CD8-positive, alpha-beta memory T cell (primary cell): ENCODE results near the gene ID3. TPM values are rescaled to one million over a fixed set of nuclear protein-coding genes. Genes with fewer than 3 reads are reported as not detected.
"Not testable (repeated sequence)": the region's sequence is repeated elsewhere in the genome, so short reads cannot be mapped to it uniquely, and the experiment has no call there.

Experiments used
- CTCF ChIA-PET: fragments of 350-600 bp; sonication (Branson Sonifier 250); formaldehyde crosslinking; loops from one replicate; lab custom pipeline; 2021; ENCODE audit warnings: antibody characterized with exemption; lab: Charles Lee
- POLR2A ChIA-PET: fragments of 350-600 bp; sonication (Branson Sonifier 250); formaldehyde crosslinking; loops from one replicate; lab custom pipeline; 2021; ENCODE audit warnings: antibody characterized with exemption; lab: Charles Lee
- DNase-seq, 5 donors: peaks; one replicate each; pipeline versions ENCODE4 v3.0.0 to v3.0.0-alpha.2; 2020 to 2022; ENCODE audit warnings: mixed read lengths in 1 of 5
- H3K27ac ChIP-seq: one replicate; pipeline ENCODE4 v1.7.0; 2013; ENCODE audit warnings: low read depth, mild to moderate bottlenecking, low read length, moderate library complexity
- H3K27me3 ChIP-seq: 2 replicates; pipeline ENCODE4 v1.7.0; 2013; ENCODE audit warnings: low read length, mild to moderate bottlenecking; ENCODE audit not compliant: insufficient read depth, poor library complexity, severe bottlenecking
- H3K36me3 ChIP-seq: 2 replicates; pipeline ENCODE4 v1.7.0; 2013; ENCODE audit warnings: mild to moderate bottlenecking, low read length, moderate library complexity; ENCODE audit not compliant: insufficient read depth
- H3K4me1 ChIP-seq: 2 replicates; pipeline ENCODE4 v1.7.0; 2013; ENCODE audit warnings: mild to moderate bottlenecking, low read length, moderate library complexity; ENCODE audit not compliant: insufficient read depth
- H3K4me3 ChIP-seq: 2 replicates; pipeline ENCODE4 v1.7.0; 2013; ENCODE audit warnings: mild to moderate bottlenecking, low read length
- H3K9me3 ChIP-seq: 2 replicates; pipeline ENCODE4 v1.7.0; 2013; ENCODE audit warnings: mild to moderate bottlenecking, low read length
- H3K27ac Mint-ChIP-seq, 8 donors: one replicate each; pipeline ENCODE4 v1.8.0; 2020 to 2021; ENCODE audit warnings: mixed read lengths in 8 of 8, mild to moderate bottlenecking in 6 of 8, inconsistent platforms in 3 of 8, moderate library complexity in 3 of 8
- H3K27me3 Mint-ChIP-seq, 2 donors: one replicate each; pipeline ENCODE4 v1.8.0; 2020 to 2021; ENCODE audit warnings: mixed read lengths in 2 of 2, mild to moderate bottlenecking in 1 of 2, moderate library complexity in 1 of 2
- H3K36me3 Mint-ChIP-seq, 3 donors: one replicate each; pipeline ENCODE4 v1.8.0; 2020 to 2021; ENCODE audit warnings: mixed read lengths in 3 of 3, inconsistent platforms in 1 of 3, mild to moderate bottlenecking in 1 of 3
- H3K4me1 Mint-ChIP-seq, 3 donors: one replicate each; pipeline ENCODE4 v1.8.0; 2020 to 2021; ENCODE audit warnings: mixed read lengths in 3 of 3, inconsistent platforms in 1 of 3, mild to moderate bottlenecking in 1 of 3
- H3K4me3 Mint-ChIP-seq, 7 donors: one replicate each; pipeline ENCODE4 v1.8.0; 2020 to 2021; ENCODE audit warnings: mixed read lengths in 7 of 7, mild to moderate bottlenecking in 6 of 7, moderate library complexity in 4 of 7, inconsistent platforms in 2 of 7
- H3K9me3 Mint-ChIP-seq, 5 donors: one replicate each; pipeline ENCODE4 v1.8.0; 2020 to 2022; ENCODE audit warnings: mixed read lengths in 5 of 5, mild to moderate bottlenecking in 3 of 5, moderate library complexity in 2 of 5, inconsistent platforms in 1 of 5
- polyA plus RNA-seq: library from polyadenylated mRNA; unstranded; fragments of 300-500 nt; fragmentation: Illumina TruSeq; gene quantifications from one replicate; pipeline ENCODE4 v1.2.3, GENCODE V29; 2021
- total RNA-seq, 2 experiments: library from RNA; stranded (reverse); gene quantifications; one replicate each; pipeline ENCODE4 v1.2.3, GENCODE V29; 2021

Gene ID3
- total and polyA plus RNA-seq, 3 experiments from 2014 or later, result 4.7 to 19.3 (median 18.4) TPM

DNA sequence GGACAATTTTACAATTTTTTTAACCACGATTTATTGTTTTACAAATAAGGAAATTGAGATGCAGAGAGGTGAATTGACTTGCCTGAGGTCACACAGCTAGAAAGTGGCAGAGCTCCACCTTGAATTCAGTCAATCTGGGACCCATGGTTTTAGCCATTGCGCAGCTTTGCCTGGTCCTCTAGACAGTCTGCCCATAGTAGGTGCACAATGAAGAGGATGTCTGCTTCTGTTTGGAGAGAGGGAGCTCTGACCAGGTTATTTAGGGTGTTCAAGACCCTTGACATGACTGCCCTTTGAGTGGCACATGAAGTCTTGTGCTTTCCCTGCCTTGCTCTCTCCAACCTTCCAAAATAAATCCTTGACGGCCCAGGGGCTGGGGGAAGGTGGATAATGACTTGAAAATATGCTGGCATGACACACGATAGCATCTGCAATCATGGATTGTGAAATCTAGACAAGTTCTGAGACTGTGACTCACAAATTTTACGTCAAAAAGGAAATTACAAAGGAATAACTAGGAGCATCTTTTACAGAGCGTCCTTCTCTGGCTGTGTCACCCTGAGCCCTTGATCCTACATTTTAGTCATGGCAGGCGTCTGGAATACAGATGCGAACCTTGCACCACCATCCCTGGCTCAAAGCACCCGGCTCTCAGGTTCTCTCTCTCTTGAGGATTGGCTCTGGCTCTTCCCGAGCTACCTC, 26.2 kb upstream of the ID3 start:
- Mint-ChIP-seq H3K9me3 (no peaks in the 10 kb centered on the region), H3K4me3 (no peak overlapping the region), H3K36me3 (no peaks in the 10 kb centered on the region), H3K27me3 (no peaks in the 10 kb centered on the region), H3K4me1 (peaks cover 8 to 9% (median 8%) of the 10 kb centered on the region in 3 donors), H3K27ac (no peak overlapping the region)
- peaks cover 2% of the 10 kb centered on the region for H3K4me1 ChIP-seq
- ChIA-PET CTCF (interaction anchor here (1.8 kb wide), 1 partner anchor 8 kb away, joined by 6 read pairs; no protein-coding TSS in a partner anchor), POLR2A (interaction anchor here (0.7 kb wide), 1 partner anchor 13 kb away, joined by 3 read pairs; no protein-coding TSS in a partner anchor)
- no peak for DNase-seq
- no peaks in the 10 kb centered on the region for H3K9me3 ChIP-seq
- no peak overlapping the region for H3K4me3 ChIP-seq
- H3K27me3 ChIP-seq, result no peaks in the 10 kb centered on the region
- no peaks in the 10 kb centered on the region for H3K36me3 ChIP-seq
- H3K27ac ChIP-seq, result no peak overlapping the region

DNA sequence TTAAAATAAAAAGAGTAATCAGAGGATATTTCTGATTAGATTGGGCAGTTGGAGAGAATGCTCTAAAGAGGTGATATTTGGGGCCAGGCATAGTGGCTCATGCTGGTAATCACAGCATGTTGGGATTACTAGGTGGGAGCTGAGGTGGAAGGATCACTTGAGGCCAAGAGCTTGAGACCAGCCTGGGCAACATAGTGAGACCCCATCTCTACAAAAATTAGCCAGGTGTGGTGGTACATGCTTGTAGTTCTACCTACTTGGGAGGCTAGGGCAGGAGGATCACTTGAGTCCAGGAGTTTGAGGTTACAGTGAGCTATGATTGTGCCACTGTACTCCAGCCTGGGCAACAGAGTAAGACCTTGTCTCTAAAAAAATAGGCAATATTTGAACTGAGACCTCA, 24.4 kb upstream of the ID3 start:
- H3K27me3 ChIP-seq, H3K9me3 Mint-ChIP-seq, H3K4me1 Mint-ChIP-seq, H3K4me1 ChIP-seq, H3K9me3 ChIP-seq, H3K4me3 ChIP-seq, H3K36me3 Mint-ChIP-seq, H3K27me3 Mint-ChIP-seq, H3K36me3 ChIP-seq, H3K4me3 Mint-ChIP-seq, H3K27ac ChIP-seq, POLR2A ChIA-PET, DNase-seq: not testable (repeated sequence)
- peak overlapping the region in 1 of 8 donors; percentile 70 for H3K27ac Mint-ChIP-seq
- CTCF ChIA-PET, result interaction anchor here (4.2 kb wide), 1 partner anchor 53 kb away, joined by 15 read pairs; no protein-coding TSS in a partner anchor

GRCh38 chr1:23582820-23583219, 23.5 kb upstream of the ID3 start:
- H3K4me1 Mint-ChIP-seq, result peaks cover 12 to 16% (median 13%) of the 10 kb centered on the region in 3 donors
- DNase-seq, result no peak
- Histone ChIP-seq H3K27ac (no peak overlapping the region), H3K4me1 (peaks cover 11% of the 10 kb centered on the region), H3K4me3 (no peak overlapping the region), H3K9me3 (no peaks in the 10 kb centered on the region), H3K27me3 (no peaks in the 10 kb centered on the region), H3K36me3 (no peaks in the 10 kb centered on the region)
- no peaks in the 10 kb centered on the region for H3K27me3 Mint-ChIP-seq
- peak overlapping the region in 1 of 8 donors; percentile 76 for H3K27ac Mint-ChIP-seq
- POLR2A ChIA-PET, result no interaction called here
- H3K4me3 Mint-ChIP-seq, result no peak overlapping the region
- H3K36me3 Mint-ChIP-seq, result no peaks in the 10 kb centered on the region
- CTCF ChIA-PET, result interaction anchor here (4.2 kb wide), 1 partner anchor 54 kb away, joined by 15 read pairs; no protein-coding TSS in a partner anchor
- H3K9me3 Mint-ChIP-seq, result no peaks in the 10 kb centered on the region

- ChIA-PET CTCF (interaction anchor here (0.9 to 4.2 kb wide), 4 partner anchors 11 to 56 kb away, joined by 3 to 15 read pairs (median 3); partner anchors contain the start of gene ID3), POLR2A (interaction anchor here (1.2 kb wide), 1 partner anchor 21 kb away, joined by 7 read pairs; the partner anchor contains the start of gene ID3)
- no peak for DNase-seq
- H3K9me3 Mint-ChIP-seq, result no peaks in the 10 kb centered on the region
- H3K27me3 Mint-ChIP-seq, result no peaks in the 10 kb centered on the region
- Histone ChIP-seq H3K4me1 (peaks cover 27% of the 10 kb centered on the region), H3K36me3 (no peaks in the 10 kb centered on the region), H3K27me3 (no peaks in the 10 kb centered on the region), H3K4me3 (no peak overlapping the region), H3K27ac (no peak overlapping the region), H3K9me3 (no peaks in the 10 kb centered on the region)
- H3K36me3 Mint-ChIP-seq, result no peaks in the 10 kb centered on the region
- peaks cover 21 to 27% (median 26%) of the 10 kb centered on the region in 3 donors for H3K4me1 Mint-ChIP-seq
- no peak overlapping the region for H3K4me3 Mint-ChIP-seq
- no peak overlapping the region for H3K27ac Mint-ChIP-seq
Observed at GRCh38 chr1:23581219-23581618, 21.9 kb upstream of the ID3 start.

DNA sequence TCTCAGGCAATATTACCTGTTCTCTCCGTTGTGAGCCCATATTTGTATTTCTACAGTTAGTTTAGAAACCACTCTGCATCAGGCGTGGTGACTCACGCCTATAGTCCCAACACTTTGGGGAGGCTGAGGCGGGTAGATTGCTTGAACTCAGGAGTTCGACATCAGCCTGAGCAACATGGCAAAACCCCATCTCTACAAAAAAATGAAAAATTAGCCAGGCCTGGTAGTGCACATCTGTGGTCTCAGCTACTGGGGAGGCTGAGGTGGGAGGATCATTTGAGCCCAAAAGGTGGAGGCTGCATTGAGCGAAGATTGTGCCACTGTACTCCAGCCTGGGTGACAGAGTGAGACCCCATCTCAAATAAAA, 19.7 kb upstream of the ID3 start:
- Mint-ChIP-seq H3K27ac (peak overlapping the region in 3 of 8 donors; percentile 23 to 52 (median 30)), H3K4me3 (no peak overlapping the region), H3K36me3 (no peaks in the 10 kb centered on the region), H3K9me3 (no peaks in the 10 kb centered on the region), H3K27me3 (no peaks in the 10 kb centered on the region), H3K4me1 (peaks cover 21 to 35% (median 26%) of the 10 kb centered on the region in 3 donors)
- Histone ChIP-seq H3K4me1 (peaks cover 27% of the 10 kb centered on the region), H3K27ac (no peak overlapping the region), H3K4me3 (no peak overlapping the region), H3K27me3 (no peaks in the 10 kb centered on the region), H3K36me3 (no peaks in the 10 kb centered on the region), H3K9me3 (no peaks in the 10 kb centered on the region)
- DNase-seq, result no peak
- POLR2A ChIA-PET, result interaction anchor here (0.6 kb wide), 1 partner anchor 103 kb away, joined by 3 read pairs; no protein-coding TSS in a partner anchor
- CTCF ChIA-PET, result no interaction called here

DNA sequence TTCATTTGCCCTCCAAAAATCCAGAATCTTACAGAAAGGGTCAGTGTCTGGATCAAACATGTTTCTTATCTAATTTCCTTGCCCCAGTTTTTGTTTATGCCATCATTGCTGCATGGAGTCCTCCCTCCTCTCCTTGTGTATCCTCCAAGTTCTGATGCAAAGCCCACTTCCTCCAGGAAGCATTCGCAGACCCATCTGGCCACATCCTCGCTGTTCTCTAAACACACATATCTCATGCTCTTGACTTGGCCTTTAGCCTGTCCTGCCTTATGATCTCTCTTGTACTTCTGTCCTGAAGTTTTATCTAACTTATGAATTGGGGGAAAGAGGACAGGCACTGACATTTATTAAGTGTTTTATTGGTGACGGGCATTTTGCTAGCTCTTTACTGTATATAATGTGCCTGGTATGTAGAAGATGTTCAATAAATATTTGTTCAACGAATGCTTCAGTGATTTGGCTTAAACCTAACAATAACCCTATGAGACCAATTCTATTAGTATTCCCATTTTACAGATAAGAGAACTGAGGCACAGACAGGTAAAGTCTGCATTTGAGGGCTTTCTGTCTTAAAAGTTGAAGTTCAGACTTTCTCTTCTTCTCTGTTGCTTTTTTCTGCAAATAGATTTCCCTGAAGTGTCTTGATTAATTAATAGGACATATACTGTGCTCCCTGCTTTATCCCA, 19.2 kb upstream of the ID3 start:
- Mint-ChIP-seq H3K27ac (peak overlapping the region in 5 of 8 donors; percentile 4 to 55 (median 42)), H3K9me3 (no peaks in the 10 kb centered on the region), H3K36me3 (no peaks in the 10 kb centered on the region), H3K4me3 (peak overlapping the region in 3 of 7 donors; percentile 0 to 48 (median 5)), H3K27me3 (no peaks in the 10 kb centered on the region), H3K4me1 (peaks cover 21 to 35% (median 26%) of the 10 kb centered on the region in 3 donors)
- DNase-seq, result no peak
- Histone ChIP-seq H3K4me3 (no peak overlapping the region), H3K27me3 (no peaks in the 10 kb centered on the region), H3K27ac (no peak overlapping the region), H3K9me3 (no peaks in the 10 kb centered on the region), H3K4me1 (peaks cover 27% of the 10 kb centered on the region), H3K36me3 (no peaks in the 10 kb centered on the region)
- CTCF ChIA-PET, result interaction anchor here (2.1 kb wide), 1 partner anchor 13 kb away, joined by 9 read pairs; no protein-coding TSS in a partner anchor
- POLR2A ChIA-PET, result interaction anchor here (0.9 kb wide), 1 partner anchor 41 kb away, joined by 4 read pairs; no protein-coding TSS in a partner anchor

- Histone ChIP-seq H3K36me3 (no peaks in the 10 kb centered on the region), H3K9me3 (no peaks in the 10 kb centered on the region), H3K4me3 (no peak overlapping the region), H3K27me3 (no peaks in the 10 kb centered on the region), H3K27ac (no peak overlapping the region), H3K4me1 (peaks cover 27% of the 10 kb centered on the region)
- Mint-ChIP-seq H3K4me1 (peaks cover 21 to 35% (median 26%) of the 10 kb centered on the region in 3 donors), H3K36me3 (no peaks in the 10 kb centered on the region), H3K4me3 (peak overlapping the region in 2 of 7 donors; percentile 44 to 54), H3K27ac (peak overlapping the region in 6 of 8 donors; percentile 17 to 86 (median 39)), H3K27me3 (no peaks in the 10 kb centered on the region), H3K9me3 (no peaks in the 10 kb centered on the region)
- ChIA-PET POLR2A (interaction anchor here (0.6 to 1.4 kb wide), 7 partner anchors 15 to 97 kb away, joined by 3 to 11 read pairs (median 4); partner anchors contain the start of gene ID3), CTCF (interaction anchor here (1.0 to 3.2 kb wide), 9 partner anchors 9 to 60 kb away, joined by 3 to 19 read pairs (median 6); no protein-coding TSS in a partner anchor)
- DNase-seq, result no peak
Observed at GRCh38 chr1:23577056-23578004, 18.0 kb upstream of the ID3 start.
